Colonic mucosa (tissue), 4 donors: Measurements from ENCODE around the gene PCDH19. TPM values are rescaled to one million over a fixed set of nuclear protein-coding genes. Genes with fewer than 3 reads are reported as not detected.

Source experiments
- DNase-seq: peaks from one replicate; pipeline ENCODE4 v3.0.0-alpha.2; 2020
- H3K27ac ChIP-seq: fragments of 200-600 bp; one replicate; pipeline ENCODE4 v1.8.0; 2021
- H3K27me3 ChIP-seq: fragments of 200-600 bp; one replicate; pipeline ENCODE4 v1.8.0; 2021
- H3K36me3 ChIP-seq: fragments of 200-600 bp; one replicate; pipeline ENCODE4 v1.8.0; 2021
- H3K4me1 ChIP-seq: fragments of 200-600 bp; one replicate; pipeline ENCODE4 v1.8.0; 2021; ENCODE audit warnings: mild to moderate bottlenecking
- H3K4me3 ChIP-seq: fragments of 200-600 bp; one replicate; pipeline ENCODE4 v1.8.0; 2021
- H3K9ac ChIP-seq, 2 donors: one replicate each; pipeline ENCODE4 v1.7.0; 2013; ENCODE audit warnings: control low read depth in 2 of 2, low read depth in 2 of 2, low read length in 2 of 2
- H3K9me3 ChIP-seq: fragments of 200-600 bp; one replicate; pipeline ENCODE4 v1.8.0; 2021
- intact Hi-C: fragments of 100-400 bp; cut with DNase I; formaldehyde crosslinking; loops from one replicate; pipeline ENCODE4 v1.14.1; 2022
- total RNA-seq, 2 donors: library from RNA; stranded (reverse); fragmentation: NEBNext Ultra II Directional in 1 of 2; extraction: Animal tissue kit (Norgen Biotek cat#: 25700) in 1 of 2; gene quantifications; one replicate each; pipeline ENCODE4 v1.2.1, GENCODE V29; 2021
- TF ChIP-seq, protein P1 (sequence below): fragments of 200-600 bp; IDR thresholded peaks from one replicate; pipeline ENCODE4 v1.8.0; 2022; ENCODE audit warnings: antibody characterized with exemption, mild to moderate bottlenecking
- donor health status: healthy.
- donor health status: DM: no; HTN: no; CAD: no.
- donor health status: DM: no; HTN: no; CAD: no.

Gene PCDH19
- total RNA-seq, 2 donors from 2014 or later = 0.96 to 1.3 TPM

DNA sequence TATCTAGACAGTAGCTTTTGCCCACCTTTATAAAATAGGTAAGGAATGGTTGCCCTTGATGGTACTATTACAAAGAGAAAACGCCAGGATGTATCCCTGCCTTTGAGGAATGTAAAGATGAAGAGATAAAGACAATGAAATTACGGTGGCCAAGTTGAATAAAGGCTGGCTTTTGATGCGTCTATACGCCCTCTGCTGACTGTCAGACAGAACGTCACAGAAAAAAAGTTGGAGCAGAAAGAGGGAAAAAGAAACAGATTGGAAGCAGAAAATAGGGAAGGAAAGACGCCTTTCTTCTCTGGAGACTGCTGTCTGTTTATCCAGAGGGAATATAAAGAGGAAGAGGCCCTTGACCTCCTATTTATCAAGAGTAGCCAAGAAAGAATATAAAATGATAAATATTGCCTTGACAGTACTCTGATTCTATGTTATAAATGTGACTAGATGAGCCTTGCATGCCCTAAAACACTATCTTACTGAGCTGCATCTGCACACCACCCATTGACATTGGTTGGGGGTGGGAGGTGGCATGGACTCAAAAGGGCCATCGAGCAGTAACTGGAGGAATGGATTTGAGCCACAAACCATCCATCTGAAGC lies 30.6 kb downstream of the PCDH19 start:
- Histone ChIP-seq H3K9ac (no peak overlapping the region), H3K9me3 (no peaks in the 10 kb centered on the region)
- intact Hi-C loops = no loop called here

DNA sequence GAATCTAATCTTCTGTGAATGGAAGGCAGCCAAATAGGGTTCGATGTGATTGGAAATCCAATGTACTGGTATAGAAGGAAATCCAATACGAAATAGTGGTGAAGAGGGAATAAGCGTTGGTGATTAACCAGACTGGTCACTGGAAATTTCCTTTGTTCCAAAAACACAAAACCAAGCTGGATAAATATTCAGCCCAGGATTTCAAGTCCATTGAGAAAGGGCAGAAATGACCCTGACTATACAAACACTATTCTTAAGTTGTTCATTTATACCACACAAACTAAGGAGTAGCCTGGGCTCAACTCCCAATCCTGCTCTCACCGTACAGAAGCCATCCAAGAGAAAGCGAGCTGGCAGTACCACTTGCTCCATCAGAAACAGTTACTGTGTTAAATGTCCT lies 32.2 kb downstream of the PCDH19 start:
- Histone ChIP-seq H3K27me3 (no peaks in the 10 kb centered on the region), H3K4me3 (no peak overlapping the region), H3K36me3 (no peaks in the 10 kb centered on the region), H3K9ac (no peak overlapping the region), H3K9me3 (no peaks in the 10 kb centered on the region), H3K27ac (no peak overlapping the region), H3K4me1 (no peaks in the 10 kb centered on the region)
- TF ChIP-seq, protein P1, sequence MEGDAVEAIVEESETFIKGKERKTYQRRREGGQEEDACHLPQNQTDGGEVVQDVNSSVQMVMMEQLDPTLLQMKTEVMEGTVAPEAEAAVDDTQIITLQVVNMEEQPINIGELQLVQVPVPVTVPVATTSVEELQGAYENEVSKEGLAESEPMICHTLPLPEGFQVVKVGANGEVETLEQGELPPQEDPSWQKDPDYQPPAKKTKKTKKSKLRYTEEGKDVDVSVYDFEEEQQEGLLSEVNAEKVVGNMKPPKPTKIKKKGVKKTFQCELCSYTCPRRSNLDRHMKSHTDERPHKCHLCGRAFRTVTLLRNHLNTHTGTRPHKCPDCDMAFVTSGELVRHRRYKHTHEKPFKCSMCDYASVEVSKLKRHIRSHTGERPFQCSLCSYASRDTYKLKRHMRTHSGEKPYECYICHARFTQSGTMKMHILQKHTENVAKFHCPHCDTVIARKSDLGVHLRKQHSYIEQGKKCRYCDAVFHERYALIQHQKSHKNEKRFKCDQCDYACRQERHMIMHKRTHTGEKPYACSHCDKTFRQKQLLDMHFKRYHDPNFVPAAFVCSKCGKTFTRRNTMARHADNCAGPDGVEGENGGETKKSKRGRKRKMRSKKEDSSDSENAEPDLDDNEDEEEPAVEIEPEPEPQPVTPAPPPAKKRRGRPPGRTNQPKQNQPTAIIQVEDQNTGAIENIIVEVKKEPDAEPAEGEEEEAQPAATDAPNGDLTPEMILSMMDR = no peak
- no peak for DNase-seq
- intact Hi-C loops = no loop called here

More for the DNA sequence above, 30.6 kb downstream of the PCDH19 start:
- Histone ChIP-seq H3K27ac (no peak overlapping the region), H3K36me3 (no peaks in the 10 kb centered on the region), H3K27me3 (no peaks in the 10 kb centered on the region), H3K4me1 (no peaks in the 10 kb centered on the region), H3K4me3 (no peak overlapping the region)
- TF ChIP-seq, protein P1 = peak; percentile 46
- no peak for DNase-seq

DNA sequence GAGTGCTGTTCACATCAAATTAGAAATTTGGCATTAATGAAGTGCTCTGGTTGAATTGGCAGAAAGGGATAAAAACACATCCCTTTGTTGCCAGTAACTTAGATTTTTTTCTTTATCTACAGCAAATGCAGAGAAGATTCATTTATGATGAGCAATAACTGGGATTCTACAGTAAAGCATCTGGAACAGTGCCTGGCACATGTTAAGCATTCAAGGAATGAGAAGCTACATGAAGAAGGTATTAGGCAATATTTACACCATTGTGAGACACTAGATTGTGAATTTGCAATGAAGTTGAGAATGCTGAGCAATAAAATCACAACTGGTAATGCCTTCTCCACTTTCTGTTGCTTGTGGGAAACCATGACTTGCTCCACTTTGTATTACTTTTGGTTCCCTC lies 33.5 kb downstream of the PCDH19 start:
- TF ChIP-seq, protein P1 = no peak
- no peaks in the 10 kb centered on the region for H3K36me3 ChIP-seq
- H3K9ac ChIP-seq = no peak overlapping the region
- H3K27ac ChIP-seq = no peak overlapping the region
- no peak overlapping the region for H3K4me3 ChIP-seq
- no peaks in the 10 kb centered on the region for H3K27me3 ChIP-seq
- no peak for DNase-seq
- intact Hi-C loops = no loop called here
- H3K9me3 ChIP-seq = no peaks in the 10 kb centered on the region
- no peaks in the 10 kb centered on the region for H3K4me1 ChIP-seq

DNA sequence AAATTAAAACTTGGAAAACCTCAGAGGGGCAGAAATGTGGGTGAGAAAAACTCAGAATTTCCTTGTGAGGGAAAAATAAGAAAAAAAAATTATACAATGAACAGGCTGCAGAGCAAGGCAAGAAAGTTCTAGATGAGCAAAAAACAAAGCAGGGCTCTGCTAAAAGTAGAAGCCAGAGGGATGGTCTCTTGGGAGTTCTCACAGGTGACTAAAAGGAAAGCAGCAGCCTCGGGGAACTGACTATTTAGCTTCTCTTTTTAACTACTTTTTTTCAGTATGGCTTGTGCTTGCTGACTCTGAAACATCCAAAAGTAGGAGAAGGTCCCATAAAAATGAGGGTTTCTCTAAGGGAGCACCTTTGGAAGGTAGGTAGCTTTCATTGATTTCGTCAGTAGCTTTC lies 36.4 kb downstream of the PCDH19 start:
- peaks cover 4% of the 10 kb centered on the region for H3K27me3 ChIP-seq

DNA sequence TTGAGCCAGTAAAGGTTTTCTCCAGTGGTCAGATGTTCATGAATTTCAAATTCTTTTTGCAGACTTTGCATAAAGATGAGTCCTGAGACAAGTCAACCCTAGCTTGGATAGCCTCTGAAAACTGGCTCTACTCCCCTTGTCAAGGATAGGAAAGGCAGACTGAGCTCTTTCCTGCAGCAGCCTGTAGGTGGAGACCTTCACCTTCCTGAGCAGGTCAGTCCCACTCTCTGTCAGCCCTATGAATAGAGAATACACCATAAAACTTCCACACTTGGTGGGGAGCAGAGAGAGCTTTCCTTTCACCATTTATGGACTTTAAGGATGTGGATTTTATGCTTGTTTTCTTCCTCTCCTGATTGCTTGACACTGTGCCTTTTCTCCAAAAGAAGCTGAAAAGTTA lies 41.9 kb downstream of the PCDH19 start:
- TF ChIP-seq, protein P1 = peak; percentile 22
- Histone ChIP-seq H3K4me1 (no peaks in the 10 kb centered on the region), H3K9ac (no peak overlapping the region), H3K27me3 (peaks cover 4% of the 10 kb centered on the region), H3K9me3 (no peaks in the 10 kb centered on the region), H3K27ac (no peak overlapping the region), H3K4me3 (no peak overlapping the region), H3K36me3 (no peaks in the 10 kb centered on the region)
- no peak for DNase-seq
- intact Hi-C loops = no loop called here

More for the DNA sequence above, 36.4 kb downstream of the PCDH19 start:
- no peaks in the 10 kb centered on the region for H3K36me3 ChIP-seq
- no peaks in the 10 kb centered on the region for H3K4me1 ChIP-seq
- TF ChIP-seq, protein P1 = no peak
- no peak overlapping the region for H3K27ac ChIP-seq
- intact Hi-C loops = no loop called here
- no peaks in the 10 kb centered on the region for H3K9me3 ChIP-seq
- no peak overlapping the region for H3K9ac ChIP-seq
- no peak for DNase-seq
- H3K4me3 ChIP-seq = no peak overlapping the region
